ENCODE data around the gene OCA2. TPM values are rescaled to one million over a fixed set of nuclear protein-coding genes. Genes with fewer than 3 reads are reported as not detected.

OCA2 gene
- total RNA-seq, 2 experiments from 2014 or later = not detected

- H3K4me3 Mint-ChIP-seq = no peak overlapping the region
- intact Hi-C loops (cut with micrococcal nuclease) = no loop called here
These were observed 109.3 kb downstream of the OCA2 start for GRCh38 chr15:27989838-27990237.

GRCh38 chr15:27989427-27989826 lies 109.7 kb downstream of the OCA2 start:
- Mint-ChIP-seq H3K9me3 (no peaks in the 10 kb centered on the region), H3K27me3 (ENCODE audit: low read depth) (peaks cover 12% of the 10 kb centered on the region), H3K36me3 (ENCODE audit: low read depth) (no peaks in the 10 kb centered on the region), H3K4me1 (ENCODE audit: low read depth) (no peaks in the 10 kb centered on the region), H3K27ac (no peak overlapping the region), H3K4me3 (no peak overlapping the region)
- intact Hi-C loops (cut with micrococcal nuclease) = no loop called here
- CTCF ChIA-PET = no interaction called here
- DNase-seq = no peak

More at GRCh38 chr15:27989838-27990237, 109.3 kb downstream of the OCA2 start:
- H3K4me1 Mint-ChIP-seq (ENCODE audit: low read depth) = no peaks in the 10 kb centered on the region
- no peaks in the 10 kb centered on the region for H3K9me3 Mint-ChIP-seq
- H3K27me3 Mint-ChIP-seq (ENCODE audit: low read depth) = peaks cover 17% of the 10 kb centered on the region
- no peak overlapping the region for H3K27ac Mint-ChIP-seq
- CTCF ChIA-PET = no interaction called here
- H3K36me3 Mint-ChIP-seq (ENCODE audit: low read depth) = no peaks in the 10 kb centered on the region
- no peak for DNase-seq

- Mint-ChIP-seq H3K9me3 (no peaks in the 10 kb centered on the region), H3K4me3 (no peak overlapping the region), H3K4me1 (ENCODE audit: low read depth) (no peaks in the 10 kb centered on the region), H3K27me3 (ENCODE audit: low read depth) (peaks cover 2% of the 10 kb centered on the region), H3K27ac (no peak overlapping the region), H3K36me3 (ENCODE audit: low read depth) (no peaks in the 10 kb centered on the region)
- CTCF ChIA-PET = no interaction called here
- DNase-seq = no peak
- intact Hi-C loops (cut with micrococcal nuclease) = no loop called here
These were observed 114.0 kb downstream of the OCA2 start for GRCh38 chr15:27985099-27985498.

- intact Hi-C loops (cut with micrococcal nuclease) = no loop called here
- Mint-ChIP-seq H3K4me3 (no peak overlapping the region), H3K36me3 (ENCODE audit: low read depth) (no peaks in the 10 kb centered on the region), H3K27ac (no peak overlapping the region), H3K27me3 (ENCODE audit: low read depth) (no peaks in the 10 kb centered on the region), H3K9me3 (no peaks in the 10 kb centered on the region), H3K4me1 (ENCODE audit: low read depth) (no peaks in the 10 kb centered on the region)
- DNase-seq = no peak
- CTCF ChIA-PET = no interaction called here
These were observed 115.6 kb downstream of the OCA2 start for GRCh38 chr15:27983496-27983895.

GRCh38 chr15:27977696-27978095 lies 121.4 kb downstream of the OCA2 start:
- no peaks in the 10 kb centered on the region for H3K4me1 Mint-ChIP-seq (ENCODE audit: low read depth)
- no peaks in the 10 kb centered on the region for H3K36me3 Mint-ChIP-seq (ENCODE audit: low read depth)
- intact Hi-C loops (cut with micrococcal nuclease) = no loop called here
- no peaks in the 10 kb centered on the region for H3K27me3 Mint-ChIP-seq (ENCODE audit: low read depth)
- H3K9me3 Mint-ChIP-seq = no peaks in the 10 kb centered on the region
- no peak overlapping the region for H3K27ac Mint-ChIP-seq
- DNase-seq = no peak
- H3K4me3 Mint-ChIP-seq = no peak overlapping the region
- CTCF ChIA-PET = no interaction called here

- H3K4me3 Mint-ChIP-seq = no peak overlapping the region
- H3K27me3 Mint-ChIP-seq (ENCODE audit: low read depth) = peaks cover 3% of the 10 kb centered on the region
- no peaks in the 10 kb centered on the region for H3K4me1 Mint-ChIP-seq (ENCODE audit: low read depth)
- no peak for DNase-seq
- intact Hi-C loops (cut with micrococcal nuclease) = no loop called here
- no peaks in the 10 kb centered on the region for H3K36me3 Mint-ChIP-seq (ENCODE audit: low read depth)
- no peak overlapping the region for H3K27ac Mint-ChIP-seq
- H3K9me3 Mint-ChIP-seq = peaks cover 2% of the 10 kb centered on the region
- CTCF ChIA-PET = interaction anchor here (0.7 kb wide), 1 partner anchor 148 kb away, joined by 4 read pairs; no protein-coding TSS in a partner anchor
These were observed 125.2 kb downstream of the OCA2 start for GRCh38 chr15:27973886-27974285.

- Mint-ChIP-seq H3K4me1 (ENCODE audit: low read depth) (no peaks in the 10 kb centered on the region), H3K9me3 (peaks cover 2% of the 10 kb centered on the region), H3K27me3 (ENCODE audit: low read depth) (peaks cover 3% of the 10 kb centered on the region), H3K36me3 (ENCODE audit: low read depth) (no peaks in the 10 kb centered on the region), H3K4me3 (no peak overlapping the region), H3K27ac (no peak overlapping the region)
- CTCF ChIA-PET = no interaction called here
- DNase-seq = no peak
- intact Hi-C loops (cut with micrococcal nuclease) = no loop called here
These were observed 128.3 kb downstream of the OCA2 start for GRCh38 chr15:27970661-27971392.

GRCh38 chr15:27967541-27967940 lies 131.6 kb downstream of the OCA2 start:
- no peak overlapping the region for H3K27ac Mint-ChIP-seq
- H3K9me3 Mint-ChIP-seq = peaks cover 2% of the 10 kb centered on the region
- DNase-seq = no peak
- intact Hi-C loops (cut with micrococcal nuclease) = no loop called here
- no peak overlapping the region for H3K4me3 Mint-ChIP-seq
- H3K36me3 Mint-ChIP-seq (ENCODE audit: low read depth) = no peaks in the 10 kb centered on the region
- CTCF ChIA-PET = no interaction called here
- H3K4me1 Mint-ChIP-seq (ENCODE audit: low read depth) = no peaks in the 10 kb centered on the region
- H3K27me3 Mint-ChIP-seq (ENCODE audit: low read depth) = peaks cover 3% of the 10 kb centered on the region

- H3K4me1 Mint-ChIP-seq (ENCODE audit: low read depth) = no peaks in the 10 kb centered on the region
- no peak overlapping the region for H3K27ac Mint-ChIP-seq
- no peaks in the 10 kb centered on the region for H3K36me3 Mint-ChIP-seq (ENCODE audit: low read depth)
- CTCF ChIA-PET = no interaction called here
- H3K27me3 Mint-ChIP-seq (ENCODE audit: low read depth) = peaks cover 6% of the 10 kb centered on the region
- no peak for DNase-seq
- no peak overlapping the region for H3K4me3 Mint-ChIP-seq
- no peaks in the 10 kb centered on the region for H3K9me3 Mint-ChIP-seq
- intact Hi-C loops (cut with micrococcal nuclease) = no loop called here
These were observed 133.6 kb downstream of the OCA2 start for GRCh38 chr15:27965546-27965945.

GRCh38 chr15:27961801-27962200 lies 137.3 kb downstream of the OCA2 start:
- peaks cover 6% of the 10 kb centered on the region for H3K27me3 Mint-ChIP-seq (ENCODE audit: low read depth)
- no peaks in the 10 kb centered on the region for H3K9me3 Mint-ChIP-seq
- no peaks in the 10 kb centered on the region for H3K36me3 Mint-ChIP-seq (ENCODE audit: low read depth)
- no peak for DNase-seq
- H3K4me3 Mint-ChIP-seq = no peak overlapping the region
- no peak overlapping the region for H3K27ac Mint-ChIP-seq
- intact Hi-C loops (cut with micrococcal nuclease) = no loop called here
- CTCF ChIA-PET = no interaction called here
- no peaks in the 10 kb centered on the region for H3K4me1 Mint-ChIP-seq (ENCODE audit: low read depth)

- intact Hi-C loops (cut with micrococcal nuclease) = no loop called here
- DNase-seq = no peak
- H3K4me3 Mint-ChIP-seq = no peak overlapping the region
- no peak overlapping the region for H3K27ac Mint-ChIP-seq
- H3K27me3 Mint-ChIP-seq (ENCODE audit: low read depth) = peaks cover 6% of the 10 kb centered on the region
- no peaks in the 10 kb centered on the region for H3K36me3 Mint-ChIP-seq (ENCODE audit: low read depth)
- CTCF ChIA-PET = no interaction called here
- no peaks in the 10 kb centered on the region for H3K9me3 Mint-ChIP-seq
- no peaks in the 10 kb centered on the region for H3K4me1 Mint-ChIP-seq (ENCODE audit: low read depth)
These were observed 140.1 kb downstream of the OCA2 start for GRCh38 chr15:27958911-27959578.

- no peaks in the 10 kb centered on the region for H3K4me1 Mint-ChIP-seq (ENCODE audit: low read depth)
- CTCF ChIA-PET = no interaction called here
- no peak overlapping the region for H3K27ac Mint-ChIP-seq
- no peaks in the 10 kb centered on the region for H3K36me3 Mint-ChIP-seq (ENCODE audit: low read depth)
- intact Hi-C loops (cut with micrococcal nuclease) = no loop called here
- no peak overlapping the region for H3K4me3 Mint-ChIP-seq
- DNase-seq = no peak
- H3K9me3 Mint-ChIP-seq = no peaks in the 10 kb centered on the region
- H3K27me3 Mint-ChIP-seq (ENCODE audit: low read depth) = peaks cover 3% of the 10 kb centered on the region
These were observed 142.8 kb downstream of the OCA2 start for GRCh38 chr15:27956285-27956684.

GRCh38 chr15:27955087-27955486 lies 144.0 kb downstream of the OCA2 start:
- Mint-ChIP-seq H3K36me3 (ENCODE audit: low read depth) (no peaks in the 10 kb centered on the region), H3K4me1 (ENCODE audit: low read depth) (no peaks in the 10 kb centered on the region), H3K4me3 (no peak overlapping the region), H3K27ac (no peak overlapping the region), H3K9me3 (no peaks in the 10 kb centered on the region), H3K27me3 (ENCODE audit: low read depth) (peaks cover 3% of the 10 kb centered on the region)
- CTCF ChIA-PET = no interaction called here
- intact Hi-C loops (cut with micrococcal nuclease) = no loop called here
- DNase-seq = no peak

Measured in activated naive CD4-positive, alpha-beta T cell treated with anti-CD3 and anti-CD28 coated beads for 36 hours (primary cell).